ENCODE data around the gene HFE.
"Not testable (repeated sequence)": the region's sequence is repeated elsewhere in the genome, so short reads cannot be mapped to it uniquely, and the experiment has no call there.

The HFE gene, protein sequence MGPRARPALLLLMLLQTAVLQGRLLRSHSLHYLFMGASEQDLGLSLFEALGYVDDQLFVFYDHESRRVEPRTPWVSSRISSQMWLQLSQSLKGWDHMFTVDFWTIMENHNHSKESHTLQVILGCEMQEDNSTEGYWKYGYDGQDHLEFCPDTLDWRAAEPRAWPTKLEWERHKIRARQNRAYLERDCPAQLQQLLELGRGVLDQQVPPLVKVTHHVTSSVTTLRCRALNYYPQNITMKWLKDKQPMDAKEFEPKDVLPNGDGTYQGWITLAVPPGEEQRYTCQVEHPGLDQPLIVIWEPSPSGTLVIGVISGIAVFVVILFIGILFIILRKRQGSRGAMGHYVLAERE

DNA sequence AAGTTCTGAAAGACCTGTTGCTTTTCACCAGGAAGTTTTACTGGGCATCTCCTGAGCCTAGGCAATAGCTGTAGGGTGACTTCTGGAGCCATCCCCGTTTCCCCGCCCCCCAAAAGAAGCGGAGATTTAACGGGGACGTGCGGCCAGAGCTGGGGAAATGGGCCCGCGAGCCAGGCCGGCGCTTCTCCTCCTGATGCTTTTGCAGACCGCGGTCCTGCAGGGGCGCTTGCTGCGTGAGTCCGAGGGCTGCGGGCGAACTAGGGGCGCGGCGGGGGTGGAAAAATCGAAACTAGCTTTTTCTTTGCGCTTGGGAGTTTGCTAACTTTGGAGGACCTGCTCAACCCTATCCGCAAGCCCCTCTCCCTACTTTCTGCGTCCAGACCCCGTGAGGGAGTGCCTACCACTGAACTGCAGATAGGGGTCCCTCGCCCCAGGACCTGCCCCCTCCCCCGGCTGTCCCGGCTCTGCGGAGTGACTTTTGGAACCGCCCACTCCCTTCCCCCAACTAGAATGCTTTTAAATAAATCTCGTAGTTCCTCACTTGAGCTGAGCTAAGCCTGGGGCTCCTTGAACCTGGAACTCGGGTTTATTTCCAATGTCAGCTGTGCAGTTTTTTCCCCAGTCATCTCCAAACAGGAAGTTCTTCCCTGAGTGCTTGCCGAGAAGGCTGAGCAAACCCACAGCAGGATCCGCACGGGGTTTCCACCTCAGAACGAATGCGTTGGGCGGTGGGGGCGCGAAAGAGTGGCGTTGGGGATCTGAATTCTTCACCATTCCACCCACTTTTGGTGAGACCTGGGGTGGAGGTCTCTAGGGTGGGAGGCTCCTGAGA, at the start of gene HFE:
HFE (plus strand) TSS at position 146 of the 832 bp plus-strand sequence; CDS start at position 158, 12 bp downstream.
- DNase-seq, result peak; percentile 38

DNA sequence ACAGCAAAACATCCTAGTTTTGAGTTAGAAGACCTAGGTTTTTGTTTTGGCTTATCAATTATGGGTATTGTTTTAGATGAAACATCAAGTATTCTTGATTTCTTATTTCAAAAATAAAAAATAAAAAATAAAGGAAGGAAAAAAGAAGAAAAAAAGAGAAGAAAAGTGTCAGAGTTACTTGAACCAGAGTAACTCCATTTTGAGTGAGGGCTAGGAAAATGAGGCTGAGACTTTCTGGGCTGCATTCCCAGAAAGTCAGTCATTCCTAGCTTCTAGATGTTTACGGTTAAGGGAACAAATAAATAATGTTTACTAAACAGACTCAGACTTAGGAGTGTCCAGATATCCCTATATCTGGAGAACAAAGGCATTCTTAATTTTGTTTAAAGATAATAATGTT, 45.3 kb upstream of the HFE start:
- DNase-seq, result no peak

DNA sequence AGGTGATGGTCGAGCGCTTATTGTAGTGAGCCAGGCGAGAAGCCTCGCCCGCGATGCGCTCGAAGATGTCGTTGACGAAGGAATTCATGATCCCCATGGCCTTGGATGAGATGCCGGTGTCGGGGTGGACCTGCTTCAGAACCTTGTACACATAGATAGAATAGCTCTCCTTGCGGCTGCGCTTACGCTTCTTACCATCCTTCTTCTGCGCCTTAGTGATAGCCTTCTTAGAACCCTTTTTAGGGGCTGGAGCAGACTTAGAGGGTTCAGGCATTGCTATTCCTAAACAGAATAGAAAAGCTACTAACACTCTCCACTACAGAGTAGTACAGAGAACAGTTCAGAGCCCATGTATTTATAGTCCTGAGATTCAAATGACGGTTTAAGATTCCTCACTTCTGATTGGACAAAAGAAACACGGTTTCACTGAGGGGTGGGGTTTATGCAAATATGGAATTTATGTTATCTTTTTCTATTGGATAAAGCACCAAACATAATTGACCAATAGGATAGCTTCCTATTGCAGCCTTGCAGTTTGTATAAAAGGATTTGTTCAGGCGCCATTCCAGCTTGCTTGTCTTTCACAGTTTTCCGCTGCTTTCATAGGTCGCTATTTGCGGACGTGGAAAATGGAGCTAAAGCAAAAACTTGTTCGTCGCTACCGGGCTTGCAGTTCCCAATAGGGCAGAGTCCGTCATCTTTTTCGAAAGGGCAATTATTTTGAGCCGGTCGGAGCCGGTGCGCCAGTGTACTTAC, 43.7 kb upstream of the HFE start:
- peak; percentile 95 for DNase-seq

DNA sequence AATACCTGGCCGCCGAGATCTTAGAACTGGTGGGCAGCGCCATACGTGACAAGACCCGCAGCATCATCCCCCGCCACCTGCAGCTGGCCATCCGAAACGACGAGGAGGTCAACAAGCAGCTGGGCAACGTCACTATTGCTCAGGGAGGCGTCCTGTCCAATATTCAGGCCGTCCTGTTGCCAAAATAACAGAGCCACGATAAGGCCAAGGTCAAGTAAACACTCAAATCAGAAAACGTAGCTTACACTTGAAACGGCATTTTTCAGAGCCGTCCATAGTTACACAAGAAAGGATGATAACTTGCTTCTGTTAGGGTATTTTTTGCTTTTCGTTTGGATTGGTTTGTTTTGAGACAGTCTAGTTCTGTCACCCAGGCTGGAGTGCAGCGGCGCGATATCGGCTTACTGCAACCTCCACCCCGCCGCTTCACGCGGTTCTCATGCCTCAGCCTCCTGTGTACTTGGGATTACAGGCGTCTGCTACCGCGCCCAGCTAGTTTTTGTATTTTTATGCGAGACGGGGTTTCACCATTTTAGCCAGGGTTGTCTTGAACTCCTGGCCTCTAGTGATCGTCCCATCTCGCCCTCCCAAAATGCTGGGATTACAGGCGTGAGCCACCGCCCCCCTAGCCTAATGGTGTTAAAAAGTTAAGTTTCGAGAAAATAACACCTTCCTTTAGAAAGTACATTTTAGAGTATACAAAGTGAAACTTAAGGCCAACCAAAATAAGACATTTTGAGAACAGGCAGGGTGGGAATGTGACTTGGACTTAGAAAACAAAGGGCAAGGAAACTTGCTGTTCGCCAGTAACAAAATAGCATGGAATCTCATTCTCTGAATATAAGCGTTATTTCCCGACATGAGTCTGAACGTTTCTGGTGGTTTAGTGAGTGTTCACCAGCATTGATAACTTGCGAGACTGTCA, 42.8 kb upstream of the HFE start:
- DNase-seq, result peak; percentile 51

DNA sequence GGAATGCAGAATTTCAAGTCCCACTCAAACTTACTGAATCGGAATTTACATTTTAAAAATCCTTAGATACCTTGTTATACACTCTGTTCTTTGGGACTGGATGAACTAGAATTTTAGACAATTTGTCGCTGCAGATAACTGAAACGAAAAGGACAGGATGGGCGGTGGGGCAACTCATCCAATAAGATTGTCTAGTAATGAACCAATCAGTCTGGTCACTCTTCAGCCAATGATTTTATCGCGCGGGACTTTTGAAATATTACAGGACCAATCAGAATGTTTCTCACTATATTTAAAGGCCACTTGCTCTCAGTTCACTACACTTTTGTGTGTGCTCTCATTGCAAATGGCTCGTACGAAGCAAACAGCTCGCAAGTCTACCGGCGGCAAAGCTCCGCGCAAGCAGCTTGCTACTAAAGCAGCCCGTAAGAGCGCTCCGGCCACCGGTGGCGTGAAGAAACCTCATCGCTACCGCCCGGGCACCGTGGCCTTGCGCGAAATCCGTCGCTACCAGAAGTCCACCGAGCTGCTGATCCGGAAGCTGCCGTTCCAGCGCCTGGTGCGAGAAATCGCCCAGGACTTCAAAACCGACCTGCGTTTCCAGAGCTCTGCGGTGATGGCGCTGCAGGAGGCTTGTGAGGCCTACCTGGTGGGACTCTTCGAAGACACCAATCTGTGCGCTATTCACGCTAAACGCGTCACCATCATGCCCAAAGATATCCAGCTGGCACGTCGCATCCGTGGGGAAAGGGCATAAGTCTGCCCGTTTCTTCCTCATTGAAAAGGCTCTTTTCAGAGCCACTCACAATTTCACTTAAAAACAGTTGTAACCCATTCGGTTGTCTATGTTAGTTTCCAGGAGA, 41.9 kb upstream of the HFE start:
- DNase-seq, result peak; percentile 96

DNA sequence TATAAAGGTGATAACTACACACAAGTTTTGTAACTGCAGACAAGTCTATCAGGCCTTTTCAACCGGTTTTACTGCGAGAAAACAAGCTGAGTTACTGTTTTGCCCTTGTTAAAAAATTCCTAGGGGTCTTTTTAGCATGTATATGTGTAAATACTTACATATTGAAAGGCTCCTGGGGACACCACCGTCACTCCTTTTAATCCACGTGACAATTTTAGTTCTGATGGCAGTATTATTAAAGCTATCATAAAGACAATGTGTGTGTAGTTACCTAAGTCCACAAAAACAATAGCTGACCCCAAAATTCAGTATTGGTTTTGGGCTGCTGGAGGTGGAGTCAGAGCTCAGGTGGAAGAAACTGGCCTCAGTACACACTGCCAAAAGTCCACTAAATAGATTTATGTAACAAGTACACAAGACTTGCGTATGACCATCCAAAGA, 41.3 kb upstream of the HFE start:
- DNase-seq, result no peak

DNA sequence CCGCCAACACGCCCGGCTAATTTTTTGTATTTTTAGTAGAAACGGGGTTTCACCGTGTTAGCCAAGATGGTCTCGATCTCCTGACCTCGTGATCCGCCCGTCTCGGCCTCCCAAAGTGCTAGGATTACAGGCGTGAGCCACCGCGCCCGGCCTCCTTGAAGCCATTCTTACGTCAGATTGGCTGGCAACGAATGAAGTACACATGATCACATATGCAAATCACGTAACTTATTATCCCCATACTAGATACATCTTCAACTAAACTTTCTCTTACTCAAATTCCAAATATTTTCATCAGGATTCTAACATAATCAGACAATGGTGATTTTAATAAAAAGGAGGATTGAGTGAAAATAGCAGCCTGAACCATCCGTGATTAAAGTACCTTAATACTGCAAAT, 39.9 kb upstream of the HFE start:
- not testable (repeated sequence) for DNase-seq

DNA sequence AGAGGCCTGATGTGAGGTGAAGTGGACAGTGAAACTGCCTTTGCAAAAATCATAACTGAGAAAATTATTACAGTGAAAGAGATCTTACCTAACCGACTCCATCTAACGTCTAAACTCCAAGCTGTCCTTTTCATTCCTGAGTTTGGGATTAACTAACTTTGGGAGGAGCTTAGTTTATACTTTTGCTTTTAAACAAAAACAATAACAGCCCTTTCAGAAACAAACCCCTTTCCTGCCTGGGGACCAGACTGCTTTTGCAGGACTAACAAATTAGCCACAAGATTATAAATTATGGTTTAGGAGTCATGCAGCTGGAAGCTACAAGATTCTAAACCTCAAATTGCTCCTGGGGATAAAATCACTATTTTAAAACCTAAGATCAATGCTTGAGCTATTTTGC, 38.6 kb upstream of the HFE start:
- DNase-seq, result no peak

DNA sequence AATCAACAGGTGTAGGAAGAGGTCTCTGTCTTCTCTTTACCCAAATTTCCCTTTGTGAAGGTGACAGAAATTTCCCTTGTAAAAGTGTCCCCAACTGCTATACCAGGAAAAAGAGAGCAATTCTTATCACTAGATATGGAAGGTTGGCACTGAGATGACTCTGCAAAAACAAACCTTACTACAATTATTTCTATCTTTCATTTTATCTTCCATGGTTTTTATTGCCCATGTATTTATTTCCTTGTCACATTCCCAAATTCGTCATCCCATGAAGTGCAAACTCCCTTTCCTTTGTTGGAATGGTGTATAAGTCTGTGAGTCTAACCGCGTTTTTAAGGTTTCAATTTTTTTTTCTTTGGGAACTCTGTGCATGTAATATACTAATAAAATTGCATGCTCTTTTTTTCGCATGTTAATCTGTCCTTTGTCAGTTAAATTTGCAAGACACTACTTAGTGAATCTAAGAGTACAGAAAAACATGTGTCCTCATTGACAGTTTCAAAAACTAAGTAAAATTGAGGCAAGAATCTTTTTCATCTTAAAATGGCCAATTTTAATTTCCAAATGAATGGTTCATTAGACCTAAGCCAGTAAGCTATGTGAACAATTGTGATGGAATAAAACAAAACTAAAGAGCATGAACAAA, 35.4 kb upstream of the HFE start:
- no peak for DNase-seq

DNA sequence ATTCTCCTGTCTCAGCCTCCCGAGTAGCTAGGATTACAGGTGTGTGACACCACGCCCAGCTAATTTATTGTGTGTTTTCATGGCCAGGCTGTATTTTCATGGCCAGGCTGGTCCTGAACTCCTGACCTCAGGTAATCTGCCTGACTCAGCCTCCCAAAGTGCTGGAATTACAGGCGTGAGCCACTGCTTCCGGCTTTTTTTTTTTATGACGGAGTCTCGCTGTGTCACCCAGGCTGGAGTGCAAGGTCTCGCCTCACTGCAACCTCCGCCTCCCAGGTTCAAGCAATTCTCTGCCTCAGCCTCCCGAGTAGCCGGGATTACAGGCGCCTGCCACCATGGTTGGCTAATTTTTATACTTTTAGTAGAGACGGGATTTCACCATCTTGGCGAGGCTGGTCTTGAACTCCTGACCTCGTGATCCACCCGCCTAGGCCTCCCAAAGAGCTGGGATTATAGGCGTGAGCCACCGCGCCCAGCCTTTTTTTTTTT, 34.4 kb upstream of the HFE start:
- not testable (repeated sequence) for DNase-seq

DNA sequence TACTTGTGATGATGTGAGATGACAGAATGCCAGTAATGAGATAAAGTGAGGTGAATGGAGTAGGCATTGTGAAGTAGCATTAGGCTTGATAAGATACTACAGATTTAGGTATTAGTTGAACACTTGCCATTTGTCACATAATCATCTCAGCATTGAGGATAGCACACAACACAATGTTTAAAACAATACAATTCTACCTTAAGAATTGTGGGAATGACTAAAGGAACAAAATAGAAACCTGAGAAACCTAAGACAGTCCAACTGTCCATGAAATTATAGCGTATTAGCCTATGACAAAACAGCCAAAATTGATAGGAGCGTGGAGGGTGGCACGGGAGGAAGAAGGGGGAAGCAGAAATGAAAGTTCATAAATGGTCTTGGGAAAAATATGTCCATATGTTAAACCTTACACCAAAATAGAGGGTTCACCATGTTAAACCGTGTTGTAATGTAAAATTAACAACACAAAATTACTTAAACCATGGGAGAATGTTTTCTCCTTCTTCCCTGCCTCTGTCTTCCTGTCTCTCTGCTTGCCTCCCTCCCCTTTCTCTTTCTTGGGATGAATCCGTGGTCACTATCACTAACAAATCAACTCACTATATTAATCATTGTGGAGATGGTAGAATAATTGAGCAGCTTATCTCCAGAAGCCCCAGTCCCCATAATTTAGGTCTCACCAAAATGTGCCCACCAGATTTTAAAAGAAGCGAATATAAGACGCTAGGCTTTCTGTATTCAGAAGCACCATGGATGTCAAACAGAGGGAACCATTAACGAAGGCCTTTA, 33.0 kb upstream of the HFE start:
- no peak for DNase-seq

DNA sequence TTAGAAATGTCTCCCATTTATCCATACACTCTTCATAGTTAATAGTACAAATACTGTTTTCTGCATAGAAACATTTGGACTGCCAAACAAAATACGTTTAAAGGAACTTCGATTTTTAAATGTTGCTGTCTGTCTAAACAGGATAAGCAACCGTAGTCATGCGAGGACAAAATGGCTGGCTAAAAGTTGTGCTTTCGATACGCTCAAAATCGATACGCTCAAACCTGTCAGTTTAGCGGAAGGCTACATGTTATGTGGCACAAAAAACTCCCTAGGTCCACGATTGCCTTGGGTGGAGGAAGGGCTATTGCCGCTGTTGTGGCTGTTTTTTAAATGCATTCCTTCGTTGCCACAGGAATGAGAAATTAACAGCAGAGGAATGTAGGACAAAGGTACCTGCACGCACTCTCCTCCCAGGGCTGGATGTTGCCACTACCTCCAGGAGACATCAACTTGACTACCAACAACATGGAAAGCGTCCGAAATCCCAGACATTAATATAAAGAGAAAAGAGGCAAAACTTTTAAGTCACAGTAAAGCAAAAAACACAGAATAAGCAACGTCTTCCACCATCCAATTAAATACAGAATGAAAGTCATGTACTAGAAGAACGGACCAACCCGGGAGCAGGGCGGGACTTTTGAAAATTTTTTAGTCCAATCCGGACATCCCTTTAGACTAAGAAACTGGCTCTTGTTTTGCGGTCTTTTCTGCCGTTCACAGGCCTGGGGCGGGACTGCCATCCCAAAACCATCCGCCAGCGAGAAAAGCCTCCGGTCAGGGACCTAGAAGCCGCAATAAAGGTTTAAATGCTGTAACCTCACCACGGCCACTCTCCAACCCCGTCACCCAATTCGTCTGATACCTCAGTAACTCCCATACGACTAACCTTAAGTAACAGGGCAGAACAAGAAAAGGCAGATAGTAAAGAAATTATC, 32.2 kb upstream of the HFE start:
- peak; percentile 94 for DNase-seq

DNA sequence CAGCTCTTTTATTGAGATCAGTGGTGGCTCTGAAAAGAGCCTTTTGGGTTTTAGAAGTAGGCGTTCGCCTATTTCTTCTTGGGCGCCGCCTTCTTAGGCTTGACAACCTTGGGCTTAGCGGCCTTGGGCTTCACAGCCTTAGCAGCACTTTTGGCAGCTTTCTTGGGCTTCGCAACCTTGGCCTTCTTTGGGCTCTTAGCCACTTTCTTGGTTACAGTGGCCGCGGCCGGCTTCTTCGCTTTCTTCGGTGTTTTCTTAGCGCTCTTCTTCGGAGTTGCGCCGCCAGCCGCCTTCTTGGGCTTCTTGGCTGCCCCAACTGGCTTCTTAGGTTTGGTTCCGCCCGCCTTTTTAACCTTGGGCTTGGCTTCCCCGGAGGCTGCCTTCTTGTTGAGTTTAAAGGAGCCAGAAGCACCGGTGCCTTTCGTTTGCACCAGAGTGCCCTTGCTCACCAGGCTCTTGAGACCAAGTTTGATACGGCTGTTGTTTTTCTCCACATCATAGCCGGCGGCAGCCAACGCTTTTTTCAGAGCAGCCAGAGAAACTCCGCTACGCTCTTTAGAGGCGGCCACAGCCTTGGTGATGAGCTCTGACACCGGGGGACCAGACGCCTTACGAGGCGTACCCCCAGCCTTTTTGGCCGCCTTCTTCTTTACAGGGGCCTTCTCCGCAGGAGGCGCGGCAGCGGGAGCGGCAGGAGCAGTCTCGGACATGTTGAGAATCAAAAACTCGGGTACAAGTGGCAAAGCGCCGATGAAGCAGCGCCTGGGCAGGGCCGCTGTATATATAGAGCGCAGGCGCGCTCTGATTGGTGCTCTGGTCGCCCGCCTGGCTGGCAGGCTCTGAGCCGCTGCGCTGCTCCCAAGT, 31.3 kb upstream of the HFE start:
- DNase-seq, result peak; percentile 93

DNA sequence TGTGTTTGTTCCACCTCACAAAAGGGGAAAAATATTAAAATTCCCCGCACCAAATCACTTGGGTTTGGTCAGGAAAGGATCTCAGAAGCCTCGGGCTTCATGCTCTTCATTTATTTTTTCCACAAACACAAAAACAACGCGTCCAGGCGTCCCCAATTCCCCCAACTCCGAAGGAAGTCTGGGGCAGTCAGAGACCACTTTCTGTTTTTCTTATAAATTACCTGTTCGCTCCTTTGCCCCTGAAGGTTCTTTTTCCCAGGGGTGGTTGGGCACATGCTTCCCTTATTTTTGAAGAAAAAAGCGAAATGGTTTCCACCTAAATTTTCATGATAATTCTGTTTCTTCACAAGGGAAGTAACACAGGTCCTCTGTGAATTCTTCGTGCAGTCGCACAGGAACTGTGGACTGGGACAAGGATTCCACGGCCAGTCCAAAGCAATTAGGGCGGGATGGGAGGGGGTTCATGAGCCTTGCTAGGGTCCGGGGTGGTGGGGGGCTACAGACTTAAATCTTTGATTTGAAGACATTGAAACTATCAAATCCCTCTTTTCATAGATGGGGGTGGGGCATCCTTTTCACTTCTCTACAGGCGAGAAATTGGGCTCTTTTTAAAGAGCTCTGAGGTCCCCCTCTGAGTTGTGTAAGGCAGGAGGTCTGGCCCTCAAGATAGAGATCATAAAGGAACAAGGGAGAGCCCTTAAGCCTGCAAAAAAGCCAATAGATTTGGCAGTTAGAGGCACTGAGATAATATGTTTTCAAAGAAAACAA, 30.5 kb upstream of the HFE start:
- peak; percentile 37 for DNase-seq

DNA sequence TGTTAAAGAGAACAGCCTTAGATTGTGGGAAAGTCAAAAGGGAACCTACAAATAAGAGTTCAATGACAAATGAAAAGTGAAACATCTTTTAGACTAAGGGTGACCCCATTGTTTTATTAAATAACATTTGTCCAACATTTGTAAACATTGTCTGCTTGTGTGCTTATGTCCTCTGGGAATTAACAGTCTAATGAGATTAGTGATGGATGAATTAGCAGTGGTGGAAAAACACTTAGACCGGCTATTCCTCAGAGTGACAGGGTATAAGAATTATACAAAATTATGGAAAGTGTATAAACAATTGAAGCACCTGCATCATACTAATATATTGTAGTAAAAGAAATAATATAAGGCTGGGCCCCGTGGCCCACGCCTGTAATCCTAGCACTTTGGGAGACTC, 29.3 kb upstream of the HFE start:
- DNase-seq, result no peak

DNA sequence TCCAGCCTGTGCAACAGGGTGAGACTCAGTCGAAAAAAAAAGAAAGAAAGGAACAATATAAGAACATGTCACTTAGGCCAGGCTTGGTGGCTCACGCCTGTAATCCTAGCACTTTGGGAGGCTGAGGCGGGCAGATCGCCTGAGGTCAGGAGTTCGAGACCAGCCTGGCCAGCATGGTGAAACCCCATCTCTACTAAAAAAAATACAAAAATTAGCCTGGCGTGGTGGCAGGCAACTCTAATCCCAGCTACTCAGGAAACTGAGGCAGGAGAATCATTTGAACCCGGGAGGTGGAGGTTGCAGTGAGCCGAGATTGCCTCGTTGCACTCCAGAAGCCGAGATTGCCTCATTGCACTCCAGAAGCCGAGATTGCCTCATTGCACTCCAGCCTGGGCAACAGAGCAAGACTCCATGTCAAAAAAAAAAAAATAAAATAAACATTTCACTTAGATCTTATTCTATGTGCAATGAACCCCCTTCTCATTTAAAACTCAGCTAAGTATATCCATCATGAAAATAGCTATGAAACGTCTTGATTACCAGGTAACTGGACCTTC, 28.7 kb upstream of the HFE start:
- not testable (repeated sequence) for DNase-seq

Measured in CD4-positive, alpha-beta T cell treated with Interleukin-10 for 1 hour (primary cell).